PC-9 (cell line): ENCODE results near the gene TPCN2.

Experiments used
- EZH2 ChIP-seq: fragments of 200-600 bp; sonication (generic); IDR thresholded peaks from 2 replicates; pipeline ENCODE4 v1.8.0; 2017; ENCODE audit warnings: antibody characterized with exemption, low read depth
- TF ChIP-seq, protein P1 (sequence below): fragments of 200-600 bp; sonication (generic); conservative IDR thresholded peaks from 2 replicates; pipeline ENCODE4 v1.6.1; 2017; ENCODE audit warnings: mixed run types, antibody characterized with exemption, mild to moderate bottlenecking, moderate library complexity

DNA sequence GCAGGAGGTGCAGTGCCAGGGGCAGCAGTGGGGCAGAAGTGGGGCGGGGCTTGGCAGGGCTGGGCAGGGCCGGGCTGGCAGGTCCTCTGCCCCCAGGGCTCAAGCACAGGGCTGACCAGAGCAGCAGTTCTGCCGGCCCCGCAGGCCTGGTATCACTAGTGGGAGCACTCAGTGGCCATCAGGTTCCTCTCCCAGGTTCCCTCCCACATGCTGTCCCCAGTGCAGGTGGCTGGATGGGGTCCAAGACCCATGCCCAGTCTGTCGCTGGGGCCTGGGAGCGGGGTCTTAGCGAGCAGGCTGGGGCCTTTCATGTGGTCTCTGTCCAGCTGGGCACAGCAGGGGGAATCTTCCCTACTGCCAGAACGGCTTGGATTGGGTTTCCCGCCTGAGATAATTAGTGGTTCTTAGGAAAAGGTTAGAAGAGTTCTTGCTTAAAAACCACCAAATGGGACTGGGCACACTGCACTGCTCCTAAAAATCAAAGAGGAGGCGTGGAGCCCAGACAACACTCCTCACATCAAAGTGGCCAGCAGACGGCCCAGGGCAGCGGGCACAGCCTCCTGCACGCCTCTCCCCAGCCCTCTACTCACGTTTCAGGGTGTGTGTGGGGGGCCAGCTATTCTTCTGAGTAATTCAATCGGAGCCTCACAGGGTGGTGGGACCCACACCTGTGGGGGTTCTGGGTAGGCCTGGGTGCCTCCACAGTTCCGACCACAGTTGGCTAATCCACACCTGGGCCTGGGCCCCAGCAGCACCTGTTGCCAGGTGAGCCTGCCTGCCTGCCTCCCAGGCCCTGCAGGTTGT, 45.6 kb downstream of the TPCN2 start:
- TF ChIP-seq, protein P1, sequence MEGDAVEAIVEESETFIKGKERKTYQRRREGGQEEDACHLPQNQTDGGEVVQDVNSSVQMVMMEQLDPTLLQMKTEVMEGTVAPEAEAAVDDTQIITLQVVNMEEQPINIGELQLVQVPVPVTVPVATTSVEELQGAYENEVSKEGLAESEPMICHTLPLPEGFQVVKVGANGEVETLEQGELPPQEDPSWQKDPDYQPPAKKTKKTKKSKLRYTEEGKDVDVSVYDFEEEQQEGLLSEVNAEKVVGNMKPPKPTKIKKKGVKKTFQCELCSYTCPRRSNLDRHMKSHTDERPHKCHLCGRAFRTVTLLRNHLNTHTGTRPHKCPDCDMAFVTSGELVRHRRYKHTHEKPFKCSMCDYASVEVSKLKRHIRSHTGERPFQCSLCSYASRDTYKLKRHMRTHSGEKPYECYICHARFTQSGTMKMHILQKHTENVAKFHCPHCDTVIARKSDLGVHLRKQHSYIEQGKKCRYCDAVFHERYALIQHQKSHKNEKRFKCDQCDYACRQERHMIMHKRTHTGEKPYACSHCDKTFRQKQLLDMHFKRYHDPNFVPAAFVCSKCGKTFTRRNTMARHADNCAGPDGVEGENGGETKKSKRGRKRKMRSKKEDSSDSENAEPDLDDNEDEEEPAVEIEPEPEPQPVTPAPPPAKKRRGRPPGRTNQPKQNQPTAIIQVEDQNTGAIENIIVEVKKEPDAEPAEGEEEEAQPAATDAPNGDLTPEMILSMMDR = no peak
- no peak for TF ChIP-seq EZH2
